Measurements from ENCODE around the gene GADD45GIP1.

DNA sequence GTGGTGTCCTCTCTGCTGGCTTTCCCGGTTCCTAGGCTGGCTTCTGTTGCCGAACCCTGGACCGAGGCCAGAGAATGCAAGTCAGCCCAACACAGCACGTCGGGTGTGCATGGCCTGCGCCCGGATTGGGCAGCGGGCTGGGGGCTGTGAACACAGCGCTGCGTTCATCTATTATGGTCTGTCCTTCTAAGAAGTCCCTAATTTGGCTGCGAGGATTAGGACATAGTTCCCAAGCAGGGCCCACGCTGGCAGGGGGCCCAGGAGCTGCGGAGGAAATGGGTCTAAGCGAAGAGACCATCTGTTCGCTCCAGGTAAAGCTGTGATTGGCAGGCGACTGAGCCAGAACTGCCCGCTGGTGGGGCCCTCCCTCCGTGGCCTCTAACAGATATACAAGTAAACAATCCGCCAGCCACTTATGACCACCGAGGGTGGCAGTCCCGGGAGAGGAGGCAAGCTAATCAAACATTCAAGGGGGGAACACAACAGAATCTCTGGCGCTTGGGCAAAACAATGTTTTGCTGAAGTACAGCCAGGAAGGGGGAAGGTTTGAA is 43.9 kb downstream of the GADD45GIP1 start:
- TF ChIP-seq CTCF (IDR thresholded peaks at IDR 0.05; ENCODE audit: low read length) = no peak
- TF ChIP-seq EZH2 (IDR thresholded peaks at IDR 0.05; ENCODE audit: borderline replicate concordance, low read length) = no peak
